Measurements from ENCODE around the gene NR1D1. TPM values are rescaled to one million over a fixed set of nuclear protein-coding genes. Genes with fewer than 3 reads are reported as not detected.

NR1D1 gene
- total and polyA plus RNA-seq, 8 donors: 4.8 to 17.5 (median 11.3) TPM

GRCh38 chr17:40135817-40136216 is 35.4 kb upstream of the NR1D1 start:
- FAIRE-seq (no peak), DNase-seq (no peak), ATAC-seq (no peak)
- Histone ChIP-seq H3K4me3 (no peak overlapping the region), H3K36me3 (peaks cover 0 to 34% (median 20%) of the 10 kb centered on the region in 3 donors), H3K4me1 (peaks cover 4 to 21% (median 6%) of the 10 kb centered on the region in 3 donors), H3K27ac (no peak overlapping the region), H3K27me3 (no peaks in the 10 kb centered on the region), H3K9me3 (no peaks in the 10 kb centered on the region)
- WGBS, 2 donors: 92 to 95% methylated on average over 3 of the region's 3 CpGs
- TF ChIP-seq CTCF (IDR thresholded peaks at IDR 0.05): no peak
- intact Hi-C loops (cut with DNase I): no loop called here

GRCh38 chr17:40134184-40134583 is 33.8 kb upstream of the NR1D1 start:
- Histone ChIP-seq H3K27ac (no peak overlapping the region), H3K27me3 (no peaks in the 10 kb centered on the region), H3K9me3 (no peaks in the 10 kb centered on the region), H3K4me1 (peaks cover 4 to 17% (median 6%) of the 10 kb centered on the region in 3 donors), H3K4me3 (no peak overlapping the region), H3K36me3 (peaks cover 0 to 46% (median 28%) of the 10 kb centered on the region in 3 donors)
- TF ChIP-seq CTCF (IDR thresholded peaks at IDR 0.05): no peak
- no peak for DNase-seq
- 28 to 30% methylated on average over 7 of the region's 7 CpGs for WGBS, 2 donors
- FAIRE-seq: no peak
- ATAC-seq: peak in 3 of 4 donors; percentile 38 to 60 (median 41)
- intact Hi-C loops (cut with DNase I): no loop called here

- FAIRE-seq (no peak), ATAC-seq (peak in 3 of 4 donors; percentile 49 to 75 (median 61)), DNase-seq (peak in 1 of 6 donors; percentile 39)
- Histone ChIP-seq H3K9me3 (no peaks in the 10 kb centered on the region), H3K4me1 (peaks cover 0 to 8% (median 0%) of the 10 kb centered on the region in 3 donors), H3K36me3 (peaks cover 0 to 58% (median 25%) of the 10 kb centered on the region in 3 donors), H3K4me3 (no peak overlapping the region), H3K27ac (no peak overlapping the region), H3K27me3 (no peaks in the 10 kb centered on the region)
- intact Hi-C loops (cut with DNase I): no loop called here
- no peak for TF ChIP-seq CTCF (IDR thresholded peaks at IDR 0.05)
- 75 to 78% methylated on average over 7 of the region's 7 CpGs for WGBS, 2 donors
Observed at GRCh38 chr17:40130352-40131042, 30.1 kb upstream of the NR1D1 start.

- no peak for TF ChIP-seq CTCF (IDR thresholded peaks at IDR 0.05)
- WGBS, 2 donors: 70 to 71% methylated on average over 5 of the region's 5 CpGs
- H3K9me3 ChIP-seq: no peaks in the 10 kb centered on the region
- DNase-seq (no peak), FAIRE-seq (no peak), ATAC-seq (no peak)
- H3K4me3 ChIP-seq: no peak overlapping the region
- intact Hi-C loops (cut with DNase I): loop anchor here in 1 of 3 donors (10.0 kb wide), 1 partner anchor 65 kb away; the partner anchor contains the start of gene THRA
- H3K36me3 ChIP-seq: peaks cover 0 to 51% (median 25%) of the 10 kb centered on the region in 3 donors
- H3K27me3 ChIP-seq: no peaks in the 10 kb centered on the region
- H3K27ac ChIP-seq: no peak overlapping the region
- H3K4me1 ChIP-seq: peaks cover 0 to 12% (median 6%) of the 10 kb centered on the region in 3 donors
Observed at GRCh38 chr17:40129498-40129897, 29.1 kb upstream of the NR1D1 start.

Data from pancreas (tissue), 10 donors.